GM12873 (cell line): ENCODE measurements around the gene ZDHHC1.

Experiments
- CTCF ChIP-seq: IDR thresholded peaks from 2 replicates; pipeline ENCODE4 v1.5.1; 2012; ENCODE audit warnings: low read depth, mild to moderate bottlenecking, moderate library complexity, low read length, control low read depth; ENCODE audit not compliant: insufficient read depth; ENCODE audit errors: missing control alignments

The ZDHHC1 gene

DNA sequence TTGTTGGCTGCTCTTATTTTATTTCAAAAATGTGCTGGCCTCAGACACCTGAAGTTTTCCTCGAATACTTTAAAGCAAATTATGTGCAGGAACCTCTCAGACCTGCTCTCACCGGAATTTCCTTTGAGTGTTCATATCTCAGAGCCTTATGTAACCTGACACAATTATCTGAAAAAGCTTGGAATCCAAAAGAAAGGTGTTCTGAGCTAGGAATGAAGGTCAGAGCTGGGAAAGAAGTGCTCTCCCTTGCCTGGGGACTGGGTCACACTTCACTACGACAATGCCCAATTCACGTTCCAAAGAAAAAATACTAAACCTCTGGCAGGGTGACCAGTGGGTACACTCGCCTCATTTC lies 8.0 kb upstream of the ZDHHC1 start:
- no peak for TF ChIP-seq CTCF

DNA sequence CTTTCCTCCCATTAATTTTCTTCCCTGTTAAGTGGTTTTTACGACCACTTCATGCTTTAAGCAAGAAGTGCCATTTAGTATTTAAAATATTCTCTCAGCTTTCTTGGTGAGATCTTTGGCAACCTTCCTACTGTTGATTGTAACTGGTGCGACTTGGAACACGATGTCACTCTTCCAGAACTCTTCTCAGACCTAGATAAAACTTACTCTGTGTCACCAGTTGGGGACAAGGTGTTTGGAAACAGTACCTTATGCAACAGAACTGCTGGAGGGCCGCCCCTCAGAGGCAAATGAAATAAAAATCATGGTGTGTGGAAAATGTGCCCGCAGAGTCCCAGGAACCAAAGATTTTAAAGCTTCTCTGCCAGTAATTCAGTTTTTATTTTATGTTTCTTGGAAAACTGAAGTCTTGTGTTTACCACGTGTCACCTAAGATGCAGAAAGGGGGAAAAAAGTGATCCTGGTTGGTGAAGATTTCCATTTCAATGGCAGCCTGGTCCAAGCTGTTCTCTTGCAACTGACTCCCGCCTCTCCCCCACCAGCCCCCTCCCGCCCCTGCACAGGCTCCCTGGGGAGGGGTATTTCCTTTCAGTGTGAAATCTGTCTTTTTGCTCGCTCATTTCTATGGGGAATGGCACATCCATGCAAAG lies 7.5 kb upstream of the ZDHHC1 start:
- TF ChIP-seq CTCF, result no peak

DNA sequence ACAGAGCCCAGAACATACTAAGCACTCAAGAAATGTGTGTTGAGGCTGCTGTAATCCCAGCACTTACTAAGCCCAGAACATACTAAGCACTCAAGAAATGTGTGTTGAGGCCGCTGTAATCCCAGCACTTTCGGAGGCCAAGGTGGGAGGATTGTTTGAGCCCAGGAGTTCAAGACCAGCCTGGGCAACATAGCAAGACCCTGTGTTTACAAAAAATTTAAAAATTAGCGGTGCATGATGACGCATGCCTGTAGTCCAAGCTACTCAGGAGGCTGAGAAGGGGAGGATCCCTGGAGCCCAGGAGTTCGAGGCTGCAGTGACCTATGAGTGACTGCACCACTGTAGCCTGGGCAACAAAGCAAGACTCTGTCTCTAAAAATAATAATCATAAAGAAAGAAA lies 6.7 kb upstream of the ZDHHC1 start:
- no peak for TF ChIP-seq CTCF

GRCh38 chr16:67421030-67421429 lies 4.8 kb upstream of the ZDHHC1 start:
- no peak for TF ChIP-seq CTCF

DNA sequence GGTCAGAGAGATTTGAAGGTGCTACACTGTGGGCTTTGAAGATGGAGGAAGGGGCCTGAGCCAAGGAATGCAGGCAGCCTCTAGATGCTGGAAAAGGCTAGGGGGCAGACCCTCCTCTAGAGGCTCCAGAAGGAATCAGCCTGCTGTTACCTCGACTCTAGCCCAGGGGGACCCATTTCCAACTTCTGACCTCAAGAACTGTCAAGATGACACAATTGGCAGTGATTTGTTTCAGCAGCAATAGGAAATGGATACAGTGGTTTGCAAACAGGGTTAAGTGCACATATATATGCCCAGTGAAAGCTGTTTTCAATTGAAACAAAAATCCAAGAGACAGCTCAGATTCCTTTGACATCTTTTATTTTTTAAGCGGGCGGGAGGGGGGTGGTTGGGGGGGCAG lies 3.7 kb upstream of the ZDHHC1 start:
- no peak for TF ChIP-seq CTCF

DNA sequence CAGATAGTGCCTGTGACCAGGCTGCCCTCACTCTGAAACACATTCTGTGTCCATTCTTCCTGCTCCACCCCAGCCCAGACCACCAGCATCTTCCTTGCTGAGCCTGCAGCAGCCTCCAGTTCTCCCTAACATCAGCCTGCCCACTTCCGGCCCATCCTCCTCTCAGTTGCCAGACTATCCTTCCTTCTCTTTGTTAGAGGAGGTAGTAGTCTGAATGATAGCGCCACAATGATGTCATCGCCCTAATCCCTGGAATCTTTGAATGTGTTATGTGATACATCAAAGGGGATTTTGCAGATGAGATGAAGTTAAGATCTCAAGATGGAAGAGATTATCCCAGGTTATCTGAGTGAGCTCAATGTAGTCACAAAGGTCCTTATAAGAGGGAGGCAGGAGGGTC lies 3.2 kb upstream of the ZDHHC1 start:
- no peak for TF ChIP-seq CTCF

DNA sequence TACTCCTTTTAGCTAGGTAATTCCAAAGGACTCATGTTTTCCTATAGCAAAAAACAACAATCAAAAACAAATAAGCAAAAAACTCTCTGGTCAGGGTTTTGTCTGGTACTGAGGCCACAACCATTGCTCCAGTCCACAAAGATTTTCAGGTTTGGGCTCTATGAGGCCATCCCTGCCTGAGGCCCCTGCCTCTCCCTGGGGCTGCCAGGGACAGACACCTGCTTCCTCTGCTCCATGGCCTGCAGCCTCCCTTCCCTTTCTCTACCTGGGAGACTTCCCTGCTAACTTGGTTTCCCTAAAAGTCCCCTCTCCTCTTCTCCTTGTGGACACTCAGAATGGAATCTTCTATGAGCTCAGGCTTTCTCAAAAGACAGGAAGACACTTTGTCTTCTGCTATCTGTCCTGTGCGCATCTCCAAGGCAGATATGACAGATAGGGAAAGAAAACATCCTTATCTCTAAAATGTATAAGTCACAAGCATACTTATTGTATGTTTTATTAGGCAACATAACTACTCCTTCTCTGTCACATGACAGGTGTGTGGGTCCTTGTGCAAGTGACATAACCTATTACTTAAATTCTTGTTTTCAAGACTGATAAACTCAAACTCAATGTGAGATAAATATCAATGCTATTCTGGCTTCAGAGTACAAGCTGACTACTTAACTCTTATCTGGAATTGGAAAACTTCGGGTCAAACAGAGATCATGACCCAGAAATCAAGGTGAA lies 1.2 kb upstream of the ZDHHC1 start:
- TF ChIP-seq CTCF, result no peak
